ENCODE results near the gene LRRC10.

The LRRC10 gene

DNA sequence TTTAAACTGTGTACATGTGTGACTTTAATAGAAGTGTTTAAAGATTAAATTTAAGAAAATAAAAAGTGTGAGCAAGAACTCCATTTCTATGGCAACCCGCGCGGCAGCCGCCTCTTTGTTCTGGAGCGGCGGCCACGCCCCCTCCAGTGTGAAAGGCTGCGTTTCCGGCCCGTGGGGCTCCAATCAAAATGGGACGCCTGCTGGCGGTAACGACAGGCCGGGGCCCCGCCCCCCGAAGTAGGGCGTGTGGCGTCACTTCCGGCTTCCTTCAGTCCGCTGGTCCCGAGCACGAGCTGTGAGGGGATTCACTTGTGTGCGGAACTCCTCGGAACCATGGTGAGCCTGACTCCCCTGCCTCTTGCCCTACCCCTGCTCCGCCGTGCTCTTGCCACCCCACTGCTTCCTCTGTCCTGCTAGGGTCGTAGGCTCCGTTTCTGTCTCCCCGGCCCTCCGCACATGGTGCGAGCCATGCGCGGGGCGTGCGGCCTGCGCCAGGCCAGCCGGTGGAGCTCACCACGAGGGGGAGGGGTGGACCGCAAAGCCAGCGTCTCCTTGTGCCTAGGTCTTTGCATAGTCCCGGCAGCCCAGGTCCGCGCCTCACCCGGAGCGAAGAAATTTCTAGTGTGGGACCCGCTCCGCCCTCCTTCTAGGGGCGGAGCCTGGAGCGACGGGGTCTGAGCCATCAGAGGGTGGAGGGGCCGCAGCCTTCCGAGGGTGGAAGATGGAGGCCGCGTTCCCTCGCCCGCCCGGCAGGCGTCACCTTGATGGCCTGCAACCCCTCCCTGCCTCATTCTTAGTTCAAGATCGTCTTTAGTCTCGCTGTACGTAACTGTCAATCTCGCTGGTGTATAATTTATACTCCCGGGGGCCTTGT lies 25.3 kb downstream of the LRRC10 start, which contains the start of gene CCT2:
Gene CCT2, plus strand, starts transcription at position 271 of the 874 bp plus-strand sequence. Its CDS starts 63 bp downstream, at position 334.
- TF ChIP-seq, protein P1, sequence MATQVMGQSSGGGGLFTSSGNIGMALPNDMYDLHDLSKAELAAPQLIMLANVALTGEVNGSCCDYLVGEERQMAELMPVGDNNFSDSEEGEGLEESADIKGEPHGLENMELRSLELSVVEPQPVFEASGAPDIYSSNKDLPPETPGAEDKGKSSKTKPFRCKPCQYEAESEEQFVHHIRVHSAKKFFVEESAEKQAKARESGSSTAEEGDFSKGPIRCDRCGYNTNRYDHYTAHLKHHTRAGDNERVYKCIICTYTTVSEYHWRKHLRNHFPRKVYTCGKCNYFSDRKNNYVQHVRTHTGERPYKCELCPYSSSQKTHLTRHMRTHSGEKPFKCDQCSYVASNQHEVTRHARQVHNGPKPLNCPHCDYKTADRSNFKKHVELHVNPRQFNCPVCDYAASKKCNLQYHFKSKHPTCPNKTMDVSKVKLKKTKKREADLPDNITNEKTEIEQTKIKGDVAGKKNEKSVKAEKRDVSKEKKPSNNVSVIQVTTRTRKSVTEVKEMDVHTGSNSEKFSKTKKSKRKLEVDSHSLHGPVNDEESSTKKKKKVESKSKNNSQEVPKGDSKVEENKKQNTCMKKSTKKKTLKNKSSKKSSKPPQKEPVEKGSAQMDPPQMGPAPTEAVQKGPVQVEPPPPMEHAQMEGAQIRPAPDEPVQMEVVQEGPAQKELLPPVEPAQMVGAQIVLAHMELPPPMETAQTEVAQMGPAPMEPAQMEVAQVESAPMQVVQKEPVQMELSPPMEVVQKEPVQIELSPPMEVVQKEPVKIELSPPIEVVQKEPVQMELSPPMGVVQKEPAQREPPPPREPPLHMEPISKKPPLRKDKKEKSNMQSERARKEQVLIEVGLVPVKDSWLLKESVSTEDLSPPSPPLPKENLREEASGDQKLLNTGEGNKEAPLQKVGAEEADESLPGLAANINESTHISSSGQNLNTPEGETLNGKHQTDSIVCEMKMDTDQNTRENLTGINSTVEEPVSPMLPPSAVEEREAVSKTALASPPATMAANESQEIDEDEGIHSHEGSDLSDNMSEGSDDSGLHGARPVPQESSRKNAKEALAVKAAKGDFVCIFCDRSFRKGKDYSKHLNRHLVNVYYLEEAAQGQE (IDR thresholded peaks at IDR 0.05; ENCODE audit: insufficient read depth in 1 of 2, low read depth in 2 of 2, low read length in 2 of 2), result peak; percentile 9 to 14; a peak in 1 of 4 replicates
- TF ChIP-seq FOXP2 (optimal IDR thresholded peaks at IDR 0.05; ENCODE audit: borderline replicate concordance, extremely low read depth, extremely low read length, insufficient read depth) (peak; percentile 66), POLR2AphosphoS5 (IDR thresholded peaks at IDR 0.05; ENCODE audit: low read depth, low read length) (peak; percentile 98), TAF1 (IDR thresholded peaks at IDR 0.05; ENCODE audit: borderline replicate concordance, insufficient read depth, low read length) (peak; percentile 98), SIN3A (IDR thresholded peaks at IDR 0.05; ENCODE audit: borderline replicate concordance, insufficient read depth, low read length) (peak; percentile 81; the same call in 1 of the 2 replicates)

DNA sequence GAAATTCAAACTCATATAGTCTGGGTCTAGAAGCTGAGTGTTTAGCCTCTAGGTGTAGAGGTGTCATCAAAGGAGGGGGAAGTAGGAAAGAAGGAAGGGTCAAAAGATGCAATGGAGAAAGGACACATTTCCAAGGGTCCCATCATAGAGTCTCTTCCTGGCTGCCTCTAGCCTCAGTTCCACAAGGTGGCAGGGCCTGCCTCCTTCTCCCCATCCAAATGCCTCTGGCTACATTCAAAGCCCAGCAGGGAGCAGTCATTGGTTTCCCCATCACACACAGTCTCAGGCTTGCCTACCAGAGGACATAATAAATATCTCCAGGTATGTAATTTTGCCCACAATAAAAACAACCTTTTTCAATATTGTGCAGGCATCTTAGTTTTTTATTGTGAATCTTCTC lies 27.5 kb downstream of the LRRC10 start:
- TF ChIP-seq, protein P1 (IDR thresholded peaks at IDR 0.05; ENCODE audit: insufficient read depth in 1 of 2, low read depth in 2 of 2, low read length in 2 of 2), result no peak
- no peak for TF ChIP-seq POLR2AphosphoS5 (IDR thresholded peaks at IDR 0.05; ENCODE audit: low read depth, low read length)
- no peak for TF ChIP-seq SIN3A (IDR thresholded peaks at IDR 0.05; ENCODE audit: borderline replicate concordance, insufficient read depth, low read length)
- TF ChIP-seq TAF1 (IDR thresholded peaks at IDR 0.05; ENCODE audit: borderline replicate concordance, insufficient read depth, low read length), result no peak
- TF ChIP-seq FOXP2 (optimal IDR thresholded peaks at IDR 0.05; ENCODE audit: borderline replicate concordance, extremely low read depth, extremely low read length, insufficient read depth), result no peak

DNA sequence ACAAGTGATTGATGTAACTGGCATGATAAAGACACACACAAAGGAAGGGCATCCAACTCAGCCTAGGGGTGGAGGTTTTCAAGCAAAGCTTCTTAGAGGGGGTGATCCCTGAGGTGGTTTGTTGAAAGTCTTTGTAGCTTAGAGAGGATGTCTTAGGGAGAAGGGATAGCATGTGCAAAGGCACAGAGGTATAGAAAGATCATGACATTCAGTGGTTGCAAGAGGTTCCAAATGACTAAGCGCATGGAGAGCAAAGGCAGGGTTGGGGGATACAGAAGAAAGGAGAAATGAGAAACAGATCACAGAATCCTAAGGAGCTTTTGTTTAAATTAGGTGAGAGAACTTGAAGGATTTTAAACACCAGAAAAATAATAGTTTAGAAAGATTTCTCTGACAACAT lies 30.6 kb downstream of the LRRC10 start:
- no peak for TF ChIP-seq TAF1 (IDR thresholded peaks at IDR 0.05; ENCODE audit: borderline replicate concordance, insufficient read depth, low read length)
- no peak for TF ChIP-seq POLR2AphosphoS5 (IDR thresholded peaks at IDR 0.05; ENCODE audit: low read depth, low read length)
- TF ChIP-seq, protein P1 (IDR thresholded peaks at IDR 0.05; ENCODE audit: insufficient read depth in 1 of 2, low read depth in 2 of 2, low read length in 2 of 2), result no peak
- TF ChIP-seq SIN3A (IDR thresholded peaks at IDR 0.05; ENCODE audit: borderline replicate concordance, insufficient read depth, low read length), result no peak

DNA sequence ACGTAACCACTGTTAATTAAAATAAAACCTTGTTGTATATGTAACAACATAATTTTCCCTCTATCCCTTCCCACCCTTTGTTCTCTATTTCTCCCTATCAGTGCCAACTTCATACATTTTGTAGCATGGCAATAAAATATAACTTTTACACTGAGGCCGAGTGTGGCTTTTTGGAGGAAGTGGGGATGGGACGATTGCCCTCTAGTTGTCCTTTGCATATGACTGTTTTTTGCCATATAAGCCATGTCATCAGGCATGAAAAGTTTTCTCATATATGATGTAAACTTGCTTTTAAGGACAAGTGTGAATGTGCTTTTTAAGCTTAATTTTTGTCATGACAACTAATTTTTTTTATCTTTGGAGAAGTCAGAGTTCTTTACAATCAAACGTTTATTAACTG lies 31.7 kb downstream of the LRRC10 start:
- TF ChIP-seq SIN3A (IDR thresholded peaks at IDR 0.05; ENCODE audit: borderline replicate concordance, insufficient read depth, low read length) (no peak), TAF1 (IDR thresholded peaks at IDR 0.05; ENCODE audit: borderline replicate concordance, insufficient read depth, low read length) (no peak), FOXP2 (optimal IDR thresholded peaks at IDR 0.05; ENCODE audit: borderline replicate concordance, extremely low read depth, extremely low read length, insufficient read depth) (no peak), POLR2AphosphoS5 (IDR thresholded peaks at IDR 0.05; ENCODE audit: low read depth, low read length) (no peak)
- TF ChIP-seq, protein P1 (IDR thresholded peaks at IDR 0.05; ENCODE audit: insufficient read depth in 1 of 2, low read depth in 2 of 2, low read length in 2 of 2), result no peak
